Neuronal stem cell (in vitro differentiated cells): ENCODE results near the gene C2orf68.

Experiments
- DNase-seq: peaks from one replicate; pipeline ENCODE4 v3.0.0-alpha.2; 2013; ENCODE audit warnings: low spot score
- H2AFZ ChIP-seq: one replicate; pipeline ENCODE4 v1.6.1; 2013; ENCODE audit warnings: mild to moderate bottlenecking, low read length, inconsistent platforms
- H2AK5ac ChIP-seq: 2 replicates; pipeline ENCODE4 v1.6.1; 2013; ENCODE audit warnings: low read depth, mild to moderate bottlenecking, inconsistent platforms, low read length, moderate library complexity, mixed read lengths
- H2BK120ac ChIP-seq: 2 replicates; pipeline ENCODE4 v1.6.1; 2013; ENCODE audit warnings: low read depth, mild to moderate bottlenecking, inconsistent platforms, low read length, moderate library complexity, mixed read lengths
- H2BK12ac ChIP-seq: one replicate; pipeline ENCODE4 v1.6.1; 2013; ENCODE audit warnings: low read length, inconsistent platforms
- H2BK15ac ChIP-seq: 2 replicates; pipeline ENCODE4 v1.6.1; 2013; ENCODE audit warnings: mild to moderate bottlenecking, low read length, inconsistent platforms, mixed read lengths
- H2BK5ac ChIP-seq: one replicate; pipeline ENCODE4 v1.6.1; 2013; ENCODE audit warnings: inconsistent platforms, mild to moderate bottlenecking, low read length, moderate library complexity
- H3K14ac ChIP-seq: one replicate; pipeline ENCODE4 v1.6.1; 2013; ENCODE audit warnings: low read length, inconsistent platforms
- H3K18ac ChIP-seq: 2 replicates; pipeline ENCODE4 v1.6.1; 2013; ENCODE audit warnings: low read length, inconsistent platforms
- H3K23ac ChIP-seq: 2 replicates; pipeline ENCODE4 v1.6.1; 2013; ENCODE audit warnings: low read depth, mild to moderate bottlenecking, mixed read lengths, low read length, inconsistent platforms; ENCODE audit not compliant: poor library complexity
- H3K27ac ChIP-seq: replicated peaks from 3 replicates; pipeline ENCODE4 v1.5.1; 2013; ENCODE audit warnings: low read length, inconsistent platforms
- H3K27me3 ChIP-seq, 3 experiments: 2 replicates each; pipeline ENCODE4 v1.6.1; 2013; ENCODE audit warnings: low read length in 3 of 3, mild to moderate bottlenecking in 2 of 3, inconsistent platforms in 1 of 3, low read depth in 1 of 3, mixed read lengths in 1 of 3, moderate library complexity in 1 of 3; ENCODE audit not compliant: control insufficient read depth in 3 of 3, insufficient read depth in 3 of 3
- H3K36me3 ChIP-seq, 2 donors: replicated peaks in 1 of 2; 2 replicates each; pipeline ENCODE4 v1.6.1; 2013; ENCODE audit warnings: low read length in 2 of 2; ENCODE audit not compliant: control insufficient read depth in 2 of 2, insufficient read depth in 2 of 2
- H3K4ac ChIP-seq: 2 replicates; pipeline ENCODE4 v1.6.1; 2013; ENCODE audit warnings: inconsistent platforms, mild to moderate bottlenecking, low read length, moderate library complexity
- H3K4me1 ChIP-seq, 2 donors: 1 replicate in 1 of 2; 2 replicates in 1 of 2; pipeline ENCODE4 v1.6.1; 2013; ENCODE audit warnings: low read length in 2 of 2, low read depth in 1 of 2; ENCODE audit not compliant: control insufficient read depth in 2 of 2, insufficient read depth in 1 of 2
- H3K4me2 ChIP-seq: one replicate; pipeline ENCODE4 v1.6.1; 2013; ENCODE audit warnings: mild to moderate bottlenecking, low read length, inconsistent platforms; ENCODE audit not compliant: insufficient read depth, poor library complexity, severe bottlenecking
- H3K4me3 ChIP-seq, 2 donors: 2 replicates each; pipeline ENCODE4 v1.5.1; 2013; ENCODE audit warnings: low read length in 2 of 2, mild to moderate bottlenecking in 2 of 2, inconsistent platforms in 1 of 2, moderate library complexity in 1 of 2
- H3K79me1 ChIP-seq: one replicate; pipeline ENCODE4 v1.6.1; 2013; ENCODE audit warnings: low read depth, mild to moderate bottlenecking, inconsistent platforms, low read length, moderate library complexity
- H3K9ac ChIP-seq: one replicate; pipeline ENCODE4 v1.6.1; 2013; ENCODE audit warnings: mild to moderate bottlenecking, low read depth, low read length, inconsistent platforms; ENCODE audit not compliant: poor library complexity
- H3K9me3 ChIP-seq, 2 donors: replicated peaks in 1 of 2; 2 replicates each; pipeline versions ENCODE3 to v1.6.1; 2013; ENCODE audit warnings: low read length in 2 of 2, mild to moderate bottlenecking in 2 of 2, inconsistent platforms in 1 of 2, low read depth in 1 of 2, mixed read lengths in 1 of 2, moderate library complexity in 1 of 2; ENCODE audit not compliant: control insufficient read depth in 2 of 2, insufficient read depth in 1 of 2
- H4K8ac ChIP-seq: one replicate; pipeline ENCODE4 v1.6.1; 2013; ENCODE audit warnings: low read depth, mild to moderate bottlenecking, inconsistent platforms, low read length, moderate library complexity
- H4K91ac ChIP-seq: one replicate; pipeline ENCODE4 v1.6.1; 2013; ENCODE audit warnings: low read length, low read depth, mild to moderate bottlenecking, inconsistent platforms; ENCODE audit not compliant: poor library complexity
- WGBS, 2 donors: extraction: QIAGEN DNeasy Blood & Tissue Kit; methylation state at CpG; one replicate each; pipeline ENCODE4 v1.1.7; 2013; ENCODE audit warnings: missing lambda C conversion rate in 2 of 2, mixed read lengths in 1 of 2; ENCODE audit not compliant: insufficient read length in 2 of 2, insufficient replicate concordance in 1 of 2; ENCODE audit errors: extremely low coverage in 2 of 2; 5-methylcytosine and 5-hydroxymethylcytosine counted together

Gene C2orf68

DNA sequence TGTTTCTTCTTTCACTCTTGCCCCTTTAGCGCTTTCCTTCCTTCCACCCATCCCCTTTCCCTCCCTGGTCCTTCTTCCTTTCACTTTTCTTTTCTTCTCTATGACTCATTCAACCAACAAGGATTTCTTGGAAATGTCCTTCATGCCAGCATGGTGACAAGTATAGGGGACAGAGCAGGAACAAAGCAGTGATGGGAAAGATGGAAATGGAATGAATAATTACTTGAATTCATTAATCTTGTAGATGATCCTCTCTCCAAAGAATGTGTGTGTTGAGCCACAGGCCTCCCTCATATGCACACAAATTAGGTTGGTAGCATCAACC is 26.1 kb downstream of the C2orf68 start:
- Histone ChIP-seq H3K14ac (no peak overlapping the region), H4K91ac (no peak overlapping the region), H3K27me3 (peaks cover 0 to 26% (median 3%) of the 10 kb centered on the region in 3 experiments), H3K27ac (no peak overlapping the region), H3K4me2 (no peak overlapping the region), H2BK5ac (no peak overlapping the region), H3K4me1 (peaks cover 6 to 15% of the 10 kb centered on the region in 2 donors), H2BK15ac (no peak overlapping the region), H3K4ac (no peak overlapping the region), H2BK12ac (no peak overlapping the region), H2AK5ac (no peak overlapping the region), H3K9ac (no peak overlapping the region), H3K9me3 (no peaks in the 10 kb centered on the region), H4K8ac (no peak overlapping the region), H3K4me3 (no peak overlapping the region), H2BK120ac (no peak overlapping the region), H2AFZ (peak overlapping the region; percentile 58), H3K79me1 (no peaks in the 10 kb centered on the region), H3K18ac (no peak overlapping the region), H3K23ac (no peak overlapping the region), H3K36me3 (no peaks in the 10 kb centered on the region)
- no peak for DNase-seq
- no CpG with 5 or more reads among the region's 1 CpG for WGBS, 2 donors

DNA sequence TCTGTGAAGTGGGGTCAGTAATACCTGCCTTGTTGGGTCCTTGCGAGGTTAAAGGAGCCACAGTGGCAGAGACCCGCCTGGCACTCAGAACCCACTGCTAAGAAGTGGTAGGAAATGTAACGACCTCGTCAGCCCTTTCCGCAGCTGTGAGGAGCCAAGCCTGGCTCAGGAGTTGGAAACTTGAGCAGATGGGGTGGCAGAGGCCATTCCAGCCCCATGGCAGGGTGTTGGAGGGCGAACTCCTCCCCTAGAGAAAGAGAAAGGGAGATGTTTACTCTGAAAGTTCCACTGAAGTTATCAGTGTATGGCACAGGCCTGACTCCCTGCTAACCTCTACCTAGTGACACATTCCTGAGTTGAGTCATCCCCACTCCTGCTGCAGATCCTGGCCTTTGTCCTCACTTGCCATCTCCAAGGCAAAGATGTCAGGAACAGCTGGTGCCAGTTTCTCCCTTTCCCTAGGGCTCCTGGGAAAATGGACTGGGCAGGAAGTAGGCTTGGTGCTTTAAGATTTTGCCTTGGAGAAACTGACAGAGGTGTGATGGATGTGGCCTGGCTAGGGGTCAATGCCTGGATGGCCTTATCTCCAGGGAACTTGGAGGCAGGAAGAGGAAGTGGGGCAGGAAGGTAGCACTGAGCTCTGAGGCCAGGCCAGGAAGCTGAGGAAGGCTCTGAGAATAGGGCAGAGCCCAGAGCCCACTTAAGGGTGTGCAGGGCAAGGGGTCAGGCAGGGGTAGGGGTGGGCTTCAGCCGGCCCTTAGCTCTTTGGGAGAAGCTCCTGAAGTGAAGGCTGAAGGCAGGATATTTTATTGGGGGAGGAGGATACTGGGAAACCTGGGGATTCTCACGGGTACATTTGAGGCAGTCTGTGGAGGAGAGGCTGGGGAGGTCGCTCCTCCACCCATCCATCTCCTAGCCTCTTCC is 26.7 kb downstream of the C2orf68 start:
- peak overlapping the region; percentile 43 for H2BK5ac ChIP-seq
- H3K36me3 ChIP-seq: no peaks in the 10 kb centered on the region
- H3K9ac ChIP-seq: no peak overlapping the region
- no peaks in the 10 kb centered on the region for H3K79me1 ChIP-seq
- no peak overlapping the region for H3K23ac ChIP-seq
- H3K14ac ChIP-seq: no peak overlapping the region
- no peak overlapping the region for H3K27ac ChIP-seq
- no peaks in the 10 kb centered on the region for H3K9me3 ChIP-seq
- no peak overlapping the region for H2BK15ac ChIP-seq
- no peak overlapping the region for H3K18ac ChIP-seq
- no peak overlapping the region for H3K4ac ChIP-seq
- H3K4me1 ChIP-seq: peaks cover 6 to 15% of the 10 kb centered on the region in 2 donors
- peaks cover 0 to 26% (median 3%) of the 10 kb centered on the region in 3 experiments for H3K27me3 ChIP-seq
- no CpG with 5 or more reads among the region's 9 CpGs for WGBS, 2 donors
- H4K91ac ChIP-seq: no peak overlapping the region
- no peak overlapping the region for H2BK12ac ChIP-seq
- H3K4me3 ChIP-seq: no peak overlapping the region
- DNase-seq: no peak
- no peak overlapping the region for H2BK120ac ChIP-seq
- H4K8ac ChIP-seq: no peak overlapping the region
- no peak overlapping the region for H3K4me2 ChIP-seq
- H2AK5ac ChIP-seq: no peak overlapping the region
- H2AFZ ChIP-seq: peak overlapping the region; percentile 58

DNA sequence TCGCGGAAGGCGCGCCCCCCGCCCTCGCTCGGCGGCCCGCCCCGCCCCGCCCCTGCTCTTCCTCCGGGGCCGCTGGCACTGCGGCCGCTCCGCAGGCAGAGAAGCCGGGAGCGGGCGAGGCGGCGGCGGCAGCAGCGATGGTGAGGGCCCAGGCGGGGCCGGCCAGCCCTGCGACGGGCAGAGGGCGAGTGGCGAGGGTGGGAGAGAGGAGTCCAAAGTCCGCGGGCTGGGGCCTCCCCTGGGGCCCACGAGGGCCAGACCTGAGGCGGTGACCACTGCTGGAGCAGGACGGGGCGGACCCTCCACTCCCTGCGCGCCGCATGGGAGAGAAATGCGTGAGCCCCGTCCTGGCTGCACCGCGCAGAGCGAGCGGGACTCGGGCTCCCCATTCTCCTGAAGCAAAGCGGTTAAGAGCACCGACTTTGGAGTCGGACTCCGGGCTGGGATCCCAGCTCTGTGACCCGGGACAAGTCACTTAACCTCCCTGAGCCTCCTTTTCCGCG is 27.5 kb downstream of the C2orf68 start, which contains the start of gene VAMP5:
VAMP5 (plus strand) TSS at position 78 of the 503 bp plus-strand sequence; CDS start at position 138, 60 bp downstream.
- WGBS, 2 donors: no CpG with 5 or more reads among the region's 52 CpGs
- H3K79me1 ChIP-seq: no peaks in the 10 kb centered on the region
- no peak within 1 kb of the TSS for H2BK15ac ChIP-seq
- no peak within 1 kb of the TSS for H4K91ac ChIP-seq
- peak within 1 kb of the TSS in 1 of 2 donors; percentile 72 for H3K4me3 ChIP-seq
- peak within 1 kb of the TSS; percentile 51 for H3K4me2 ChIP-seq
- no peak within 1 kb of the TSS for H4K8ac ChIP-seq
- H2BK120ac ChIP-seq: no peak within 1 kb of the TSS
- H3K27ac ChIP-seq: no peak within 1 kb of the TSS
- DNase-seq: no peak
- no peaks in the 10 kb centered on the region for H3K36me3 ChIP-seq
- no peak within 1 kb of the TSS for H2BK12ac ChIP-seq
- H3K4ac ChIP-seq: no peak within 1 kb of the TSS
- no peaks in the 10 kb centered on the region for H3K9me3 ChIP-seq
- no peak within 1 kb of the TSS for H3K23ac ChIP-seq
- peak within 1 kb of the TSS; percentile 72 for H3K18ac ChIP-seq
- peaks cover 10 to 23% of the 10 kb centered on the region in 2 donors for H3K4me1 ChIP-seq
- H3K27me3 ChIP-seq: peaks cover 0 to 26% (median 3%) of the 10 kb centered on the region in 3 experiments
- H2AK5ac ChIP-seq: no peak within 1 kb of the TSS
- no peak within 1 kb of the TSS for H3K9ac ChIP-seq
- peak within 1 kb of the TSS; percentile 73 for H3K14ac ChIP-seq
- peak within 1 kb of the TSS; percentile 43 for H2BK5ac ChIP-seq
- H2AFZ ChIP-seq: peak within 1 kb of the TSS; percentile 58

DNA sequence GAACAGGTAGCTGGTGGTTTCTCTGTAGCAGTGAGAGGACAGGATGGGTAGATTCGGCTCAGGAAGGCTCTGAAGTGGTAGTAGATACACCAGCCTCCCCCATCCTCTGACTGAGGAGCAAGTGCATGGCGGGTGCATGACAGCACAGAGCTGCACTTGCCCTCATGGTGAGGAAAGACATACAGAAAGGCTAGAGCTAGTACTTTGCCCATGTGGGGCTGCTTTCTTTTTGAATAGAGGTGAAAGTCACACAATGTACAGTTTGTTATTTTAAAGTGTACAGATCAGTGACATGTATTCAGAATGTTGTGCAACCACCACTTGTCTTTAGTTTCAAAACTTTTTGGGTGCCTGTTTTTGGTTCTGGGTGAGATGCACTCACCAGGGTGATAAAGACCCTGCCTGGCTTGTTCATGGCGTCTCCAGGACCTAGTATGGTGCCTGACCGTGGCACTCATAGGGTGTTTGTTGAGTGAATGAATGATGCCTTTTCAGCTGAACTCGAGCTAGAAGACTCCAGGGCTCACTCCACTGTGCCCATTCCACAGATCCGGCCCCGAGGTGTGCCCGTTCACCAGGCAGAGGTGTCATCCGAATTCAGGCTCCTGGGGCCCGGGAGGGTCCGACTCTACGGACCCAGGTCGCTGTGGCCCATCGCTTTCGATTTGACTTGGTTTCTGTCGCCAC is 28.1 kb downstream of the C2orf68 start:
- no CpG with 5 or more reads among the region's 16 CpGs for WGBS, 2 donors
- H2BK15ac ChIP-seq: no peak overlapping the region
- peak overlapping the region; percentile 51 for H3K4me2 ChIP-seq
- peak overlapping the region; percentile 73 for H3K14ac ChIP-seq
- no peak overlapping the region for H2AFZ ChIP-seq
- H3K9ac ChIP-seq: no peak overlapping the region
- no peak overlapping the region for H3K4me3 ChIP-seq
- no peak overlapping the region for H3K23ac ChIP-seq
- no peak for DNase-seq
- H3K4me1 ChIP-seq: peaks cover 13 to 29% of the 10 kb centered on the region in 2 donors
- no peak overlapping the region for H3K27ac ChIP-seq
- no peaks in the 10 kb centered on the region for H3K9me3 ChIP-seq
- H3K4ac ChIP-seq: no peak overlapping the region
- H3K27me3 ChIP-seq: peaks cover 0 to 26% (median 3%) of the 10 kb centered on the region in 3 experiments
- no peak overlapping the region for H2BK5ac ChIP-seq
- H3K18ac ChIP-seq: peak overlapping the region; percentile 44
- no peak overlapping the region for H2BK12ac ChIP-seq
- no peak overlapping the region for H4K8ac ChIP-seq
- no peaks in the 10 kb centered on the region for H3K36me3 ChIP-seq
- H2BK120ac ChIP-seq: no peak overlapping the region
- no peak overlapping the region for H4K91ac ChIP-seq
- H2AK5ac ChIP-seq: no peak overlapping the region
- no peaks in the 10 kb centered on the region for H3K79me1 ChIP-seq
